Erythroblast (primary cell): ENCODE data around the gene CDH22.

Experiments used
- DNase-seq, 2 experiments: peaks; one replicate each; lab custom pipeline; 2025; lab: John Stamatoyannopoulos, UW
- GATA1 ChIP-seq: IDR thresholded peaks from 2 replicates; pipeline ENCODE4 v1.6.1; 2011; ENCODE audit warnings: low read depth, mild to moderate bottlenecking, control low read depth, low read length, moderate library complexity
- POLR2A ChIP-seq: IDR thresholded peaks from 2 replicates; pipeline ENCODE4 v1.6.1; 2011; ENCODE audit warnings: mild to moderate bottlenecking, low read length

CDH22 gene

DNA sequence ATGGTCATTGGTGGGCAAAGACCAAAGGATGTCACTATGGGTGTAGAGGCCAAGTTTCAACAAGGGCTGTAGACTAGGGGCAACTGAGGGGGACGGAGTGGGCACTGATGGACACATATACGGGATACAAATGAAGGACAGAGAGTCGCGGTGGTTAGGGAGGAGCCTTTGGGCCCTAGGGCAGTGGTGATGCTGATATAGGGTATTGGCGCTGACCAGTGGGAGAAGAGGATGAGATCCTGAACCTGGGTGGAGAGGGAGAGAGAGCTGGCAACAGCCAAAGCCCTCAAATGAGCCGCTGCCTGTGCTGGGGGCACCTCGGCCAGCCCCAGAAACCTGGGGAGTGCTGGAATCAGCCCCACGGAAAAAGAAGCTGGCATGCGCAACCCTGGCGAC lies 1.6 kb downstream of the CDH22 start:
- TF ChIP-seq GATA1: no peak
- no peak for TF ChIP-seq POLR2A

DNA sequence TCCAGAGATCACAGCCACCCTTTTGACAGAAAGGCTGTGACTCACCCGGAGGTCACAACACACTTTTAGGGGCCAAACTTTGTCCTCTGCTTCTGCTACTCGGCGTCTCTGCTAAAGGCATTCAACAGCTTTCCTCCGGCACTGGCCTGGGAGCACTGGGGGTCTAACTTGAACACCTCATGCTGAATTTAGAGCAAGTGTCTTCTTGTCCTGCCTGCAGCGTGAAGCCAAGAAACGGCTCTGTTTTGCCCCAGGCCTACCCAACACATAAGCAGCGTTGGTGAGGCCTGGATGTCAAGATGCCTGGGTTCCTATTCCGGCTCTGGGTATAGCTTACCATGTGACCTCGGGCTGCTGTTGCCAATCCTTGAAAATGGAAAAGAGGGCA lies 2.3 kb downstream of the CDH22 start:
- no peak for DNase-seq
- TF ChIP-seq GATA1 (no peak), POLR2A (no peak)

More for the DNA sequence above, 1.6 kb downstream of the CDH22 start:
- no peak for DNase-seq

DNA sequence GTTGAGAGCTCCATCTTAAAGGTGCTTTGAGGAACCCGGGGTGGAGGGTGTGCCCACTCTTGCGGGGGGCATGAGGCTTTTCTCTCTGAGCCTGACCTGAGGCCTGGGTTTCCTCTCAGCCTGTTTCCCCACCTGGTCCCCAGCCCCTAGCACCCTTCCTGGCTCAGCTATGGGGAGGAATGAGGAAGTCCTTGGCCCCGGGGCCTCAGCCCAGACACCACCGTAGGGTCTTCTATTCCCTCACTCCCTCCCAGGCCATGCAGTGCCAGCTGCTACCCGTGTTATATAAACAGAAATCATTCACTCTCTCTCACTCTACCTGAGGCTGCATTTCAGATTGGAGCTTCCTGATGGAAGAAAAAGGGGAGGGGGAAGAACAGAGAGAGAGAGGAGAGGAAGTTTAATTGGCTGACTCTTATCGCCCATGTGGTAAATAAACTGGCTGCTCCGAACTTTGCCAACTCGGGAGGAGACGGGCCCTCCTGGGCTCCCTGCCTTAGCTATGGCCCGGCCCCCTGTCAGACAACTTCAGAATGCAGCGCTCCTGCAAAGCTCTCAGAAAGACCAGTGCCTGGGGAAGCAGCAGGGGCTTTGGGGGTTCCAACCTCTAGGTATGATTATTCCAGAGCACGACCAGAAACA lies 2.8 kb downstream of the CDH22 start:
- TF ChIP-seq GATA1 (no peak), POLR2A (no peak)
- DNase-seq: no peak

DNA sequence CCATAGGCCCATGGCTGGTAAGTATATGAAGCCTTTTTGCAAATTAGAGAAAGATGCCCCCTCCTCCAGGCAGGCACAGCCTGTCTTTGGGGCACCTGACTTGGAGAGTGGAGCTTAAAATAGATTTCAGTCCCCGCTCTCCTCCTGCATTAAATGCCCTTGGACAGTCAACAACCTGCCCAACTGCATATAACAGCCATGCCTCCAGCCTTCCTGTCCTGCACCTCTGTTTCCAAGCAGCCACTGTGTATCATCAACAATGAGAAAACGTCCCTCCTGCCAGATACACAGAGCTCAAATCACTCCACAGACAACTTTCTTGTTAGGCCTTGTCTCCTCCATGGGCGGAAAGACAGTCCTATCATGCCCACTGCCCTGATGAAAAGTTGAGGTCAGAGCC lies 3.4 kb downstream of the CDH22 start:
- TF ChIP-seq GATA1 (no peak), POLR2A (no peak)
- DNase-seq: no peak

DNA sequence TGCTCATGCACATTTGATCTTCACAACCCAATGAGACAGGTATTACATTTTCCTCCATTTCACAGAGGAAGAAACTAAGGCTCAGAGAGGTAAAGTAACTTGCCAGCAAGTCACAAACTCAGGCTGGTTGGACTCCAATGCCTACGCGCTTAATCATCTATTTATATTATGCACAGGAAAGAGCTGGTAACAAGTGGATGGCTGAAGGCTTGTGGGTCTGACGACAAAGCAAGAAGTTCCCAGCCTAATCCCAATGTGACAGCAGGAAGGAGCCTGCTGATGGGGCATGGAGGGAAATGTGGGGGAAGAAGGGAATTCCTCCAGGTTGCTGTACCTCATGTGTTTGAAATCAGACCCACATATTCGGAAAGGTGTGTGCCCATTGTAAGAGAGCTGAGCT lies 3.9 kb downstream of the CDH22 start:
- no peak for TF ChIP-seq GATA1
- no peak for TF ChIP-seq POLR2A
- no peak for DNase-seq

DNA sequence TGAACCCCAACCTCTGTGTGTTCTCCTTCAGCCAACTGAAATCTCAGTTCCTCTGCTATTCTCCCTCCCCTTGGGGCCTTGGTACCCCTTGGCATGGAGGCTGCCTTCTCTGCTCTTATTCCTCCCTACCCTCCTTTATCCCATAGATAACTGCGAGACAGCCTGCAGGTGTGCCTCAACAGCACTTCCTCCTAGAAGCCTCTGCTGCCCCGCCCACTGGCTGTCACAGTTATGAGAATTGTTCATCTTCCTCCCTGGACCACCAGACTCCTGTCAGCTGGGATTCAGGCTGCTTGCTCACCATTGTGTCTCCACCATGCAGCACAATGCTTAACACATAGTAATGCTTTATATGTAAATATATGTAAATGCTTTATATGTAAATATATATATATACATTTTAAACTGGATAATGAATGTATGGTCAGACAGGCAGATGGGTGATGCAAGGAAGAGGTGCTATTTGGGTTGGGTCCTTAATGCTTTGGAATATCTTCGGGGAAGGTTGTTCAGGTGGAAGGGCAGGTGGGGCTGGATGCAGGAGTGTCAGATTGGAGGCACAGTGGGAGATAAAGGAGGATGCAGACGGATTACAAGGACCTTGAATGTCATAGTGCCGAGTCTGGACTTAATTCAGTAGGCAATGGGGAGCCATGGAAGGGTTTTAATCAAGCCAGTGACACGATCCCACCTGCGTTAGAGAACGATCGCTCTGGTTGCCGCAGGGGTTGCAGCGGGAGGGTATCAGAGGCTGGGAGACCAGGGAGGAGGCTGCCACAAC lies 4.9 kb downstream of the CDH22 start:
- DNase-seq: no peak
- TF ChIP-seq POLR2A (no peak), GATA1 (no peak)

DNA sequence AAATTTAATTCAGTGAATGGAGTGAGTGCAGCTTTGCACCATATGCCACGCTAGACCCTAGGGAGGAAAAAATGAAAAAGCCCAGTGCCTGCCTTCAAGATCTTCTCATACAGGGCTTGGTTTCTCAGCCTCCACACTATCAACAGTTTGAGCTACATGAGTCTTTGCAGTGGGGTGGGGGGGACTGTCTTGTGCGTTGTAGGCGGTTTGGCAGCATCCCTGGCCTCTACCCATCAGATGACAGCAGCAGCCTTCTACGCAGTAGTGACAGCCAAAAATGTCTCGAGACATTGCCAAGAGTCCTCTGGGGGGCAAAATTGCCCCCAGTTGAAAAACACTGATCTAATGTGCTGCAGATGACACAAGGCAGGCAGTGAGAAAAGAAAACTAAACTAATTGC lies 6.2 kb downstream of the CDH22 start:
- TF ChIP-seq POLR2A: no peak
- no peak for TF ChIP-seq GATA1
- no peak for DNase-seq

DNA sequence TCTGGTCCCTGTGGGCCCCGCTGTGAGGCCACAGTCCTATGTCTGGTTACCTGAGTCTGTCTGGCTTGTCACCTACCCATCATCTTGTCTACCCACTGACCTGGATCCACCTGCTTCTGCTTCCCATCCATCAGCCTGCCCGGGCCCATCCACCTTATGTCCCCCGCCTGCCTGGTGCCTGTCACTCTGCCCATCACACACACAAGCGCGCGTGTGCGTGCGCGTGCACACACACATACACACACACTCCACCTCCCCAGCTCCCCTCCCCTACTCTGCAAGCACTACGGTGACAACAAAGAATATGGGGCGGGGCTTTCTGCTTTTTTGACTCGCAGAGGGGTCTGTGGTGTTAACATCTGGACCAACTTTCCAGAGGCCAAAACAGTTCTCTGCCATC lies 8.0 kb downstream of the CDH22 start:
- DNase-seq: no peak
- TF ChIP-seq POLR2A (no peak), GATA1 (no peak)

DNA sequence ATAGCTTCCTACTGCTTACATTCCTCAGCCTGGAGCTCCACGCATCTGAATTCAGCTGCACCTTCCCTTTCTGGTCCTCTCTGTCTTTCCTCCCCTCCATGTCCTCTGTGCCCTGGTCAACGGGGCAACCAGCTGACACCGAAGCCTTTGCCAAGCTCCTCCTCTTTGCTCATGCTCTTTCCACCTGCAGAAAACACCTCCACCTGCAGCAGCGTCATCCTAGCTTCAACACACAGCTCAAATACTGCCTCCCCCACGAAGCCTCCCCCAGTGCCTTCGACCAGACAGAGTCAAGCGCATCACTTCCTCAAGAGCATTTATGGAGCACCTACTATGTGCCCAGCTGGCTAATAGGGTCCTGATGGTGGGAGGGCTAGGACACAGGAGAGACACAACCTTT lies 9.2 kb downstream of the CDH22 start:
- no peak for DNase-seq
- TF ChIP-seq GATA1 (no peak), POLR2A (no peak)

DNA sequence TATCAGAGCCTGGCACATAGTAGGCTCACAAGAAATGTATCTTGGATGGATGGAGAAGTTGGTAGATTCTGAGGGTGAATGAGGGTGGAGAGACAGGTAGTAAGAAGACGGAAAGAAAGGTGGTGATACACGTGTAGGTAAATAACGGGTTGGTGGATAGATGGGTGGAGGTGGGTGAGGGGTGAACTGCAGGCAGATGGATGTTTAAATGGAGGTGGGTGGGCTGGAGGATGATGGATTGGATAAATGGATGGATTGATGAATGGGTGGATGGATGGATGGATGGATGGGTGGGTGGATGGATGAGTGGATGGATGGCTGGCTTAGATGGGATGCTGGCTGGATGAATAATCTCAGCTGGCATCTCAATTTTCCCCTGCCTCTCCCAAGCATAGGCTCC lies 9.9 kb downstream of the CDH22 start:
- TF ChIP-seq GATA1 (no peak), POLR2A (no peak)
- no peak for DNase-seq

DNA sequence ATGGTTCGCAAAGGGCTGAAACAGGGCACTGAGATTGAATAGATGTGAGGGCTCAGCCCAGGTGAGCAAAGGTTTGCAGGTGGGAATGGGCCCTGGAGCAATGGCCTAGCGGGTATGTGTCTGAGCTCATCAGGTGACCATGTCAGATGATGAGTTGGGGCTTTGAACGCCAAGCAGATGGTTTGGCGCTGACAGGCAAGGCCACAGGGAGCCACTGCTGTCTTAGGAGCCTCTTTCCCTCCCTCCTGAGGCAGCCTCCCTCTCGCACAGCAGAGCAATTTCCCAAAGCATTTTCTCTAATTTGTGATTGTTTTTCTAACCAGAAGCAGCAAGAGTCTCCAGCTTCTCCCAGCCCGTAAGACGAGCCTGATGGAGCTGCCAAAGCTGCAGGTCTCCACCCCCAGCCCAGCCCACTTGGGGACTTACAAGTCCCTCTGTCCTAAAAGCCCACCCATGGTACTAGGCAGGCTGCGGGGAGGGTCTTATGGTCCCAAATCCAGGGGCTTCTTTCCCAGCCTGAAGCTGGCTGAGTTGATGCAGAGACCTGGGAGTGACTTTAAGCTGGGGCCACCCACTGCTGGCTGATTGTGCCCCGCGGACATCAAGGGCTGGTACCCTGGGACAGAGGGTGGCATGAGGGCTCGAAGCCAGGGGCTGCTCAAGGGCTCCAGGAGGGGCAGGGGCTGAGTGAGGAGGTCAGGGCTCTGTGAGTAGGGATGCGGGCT lies 11.6 kb downstream of the CDH22 start:
- no peak for DNase-seq
- no peak for TF ChIP-seq GATA1
- no peak for TF ChIP-seq POLR2A

DNA sequence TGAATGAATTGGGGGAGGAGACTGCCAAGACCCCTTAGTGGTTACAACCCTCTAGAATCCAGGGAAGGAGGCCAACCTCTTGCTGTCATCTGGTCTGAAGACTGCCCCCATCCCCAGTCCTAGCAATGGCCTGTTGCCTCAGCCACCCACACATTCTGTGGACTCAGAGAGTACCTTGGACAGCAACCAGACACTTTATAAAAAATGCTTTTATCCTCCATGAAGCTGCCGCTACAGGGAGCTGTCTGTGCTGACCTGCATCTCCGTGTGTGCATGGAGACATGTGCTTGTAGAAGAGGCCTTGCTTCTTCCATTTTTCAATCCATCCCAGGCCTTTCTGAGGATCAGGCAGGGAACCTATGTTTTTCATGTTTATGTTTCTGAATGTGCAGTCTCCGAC lies 15.2 kb downstream of the CDH22 start:
- TF ChIP-seq GATA1: no peak
- TF ChIP-seq POLR2A: no peak
- peak; percentile 6 to 13 for DNase-seq

DNA sequence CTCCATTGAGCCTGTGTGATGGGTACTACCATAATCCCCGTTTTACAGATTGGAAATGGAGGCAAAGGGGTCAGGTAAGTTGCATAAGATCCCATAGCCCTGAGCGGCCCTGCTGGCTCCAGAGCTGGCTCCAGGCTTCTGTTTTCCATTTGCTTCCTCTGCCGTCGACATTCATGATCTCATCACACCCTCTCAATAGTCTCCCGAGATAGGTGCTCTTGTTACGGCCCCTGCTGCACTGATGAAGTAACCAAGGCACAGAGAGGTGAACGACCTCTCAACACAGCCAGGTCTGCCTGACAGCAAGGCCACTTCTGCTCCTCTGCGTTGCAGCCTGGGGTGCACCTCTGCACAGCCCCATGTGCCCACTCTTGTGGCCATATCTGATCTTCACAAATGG lies 16.9 kb downstream of the CDH22 start:
- no peak for TF ChIP-seq GATA1
- no peak for TF ChIP-seq POLR2A
- no peak for DNase-seq

DNA sequence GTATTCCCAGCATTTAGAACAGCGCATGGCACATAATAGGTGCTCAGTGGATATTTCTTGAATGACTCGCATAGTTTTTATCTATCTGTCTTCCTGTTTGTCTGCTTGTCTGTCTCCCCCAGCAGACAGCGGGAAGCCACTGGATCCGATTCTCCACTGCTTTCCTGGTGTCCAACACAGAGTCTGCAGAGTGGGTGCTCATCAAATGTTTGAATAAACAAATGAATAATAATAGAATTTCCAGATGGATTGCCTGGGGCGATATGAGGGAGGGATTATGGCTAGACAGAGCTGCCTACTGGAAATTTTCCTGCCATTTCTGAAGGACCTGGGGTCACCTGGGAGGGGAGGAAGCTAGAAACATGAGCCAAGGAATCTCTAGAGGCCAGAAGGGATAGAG lies 18.9 kb downstream of the CDH22 start:
- no peak for DNase-seq
- no peak for TF ChIP-seq GATA1
- TF ChIP-seq POLR2A: no peak

DNA sequence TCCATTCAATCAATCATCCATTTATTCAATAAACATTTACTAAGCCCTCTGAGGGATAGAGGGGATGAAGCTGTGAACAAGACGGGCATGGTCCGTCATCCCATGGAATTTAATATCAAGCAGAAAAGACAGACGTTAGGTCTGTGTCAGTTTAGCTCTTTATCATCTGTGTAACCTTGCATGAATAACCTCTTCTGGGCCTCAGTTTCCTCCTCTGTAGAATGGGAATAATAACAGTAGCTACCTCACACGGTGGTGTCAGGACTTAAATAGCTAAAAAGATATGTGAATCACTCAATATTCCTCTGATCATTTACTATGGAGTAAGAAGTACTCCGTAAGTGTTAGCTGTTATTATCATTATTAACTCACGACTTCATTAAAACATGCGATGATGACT lies 21.3 kb downstream of the CDH22 start:
- TF ChIP-seq POLR2A (no peak), GATA1 (no peak)

More for the DNA sequence above, 21.3 kb downstream of the CDH22 start:
- DNase-seq: no peak
